GM12891 (cell line): ENCODE data around the gene GOLGA6C. TPM values are rescaled to one million over a fixed set of nuclear protein-coding genes. Genes with fewer than 3 reads are reported as not detected.
"Not testable (repeated sequence)": the region's sequence is repeated elsewhere in the genome, so short reads cannot be mapped to it uniquely, and the experiment has no call there.

Source experiments
- DNase-seq: peaks from one replicate; pipeline ENCODE4 v3.0.0; 2011; ENCODE audit warnings: low spot score; ENCODE audit not compliant: insufficient read length
- FAIRE-seq: peaks from 2 replicates; lab custom pipeline; 2011; peaks lifted over from hg19 to GRCh38; lab: Jason Lieb, UNC
- PAX5 ChIP-seq: IDR thresholded peaks from 2 replicates; pipeline ENCODE4 v1.6.1; 2011; ENCODE audit warnings: low read length, moderate library complexity, mild to moderate bottlenecking; ENCODE audit not compliant: insufficient read depth, severe bottlenecking
- POLR2A ChIP-seq: IDR thresholded peaks from 2 replicates; pipeline ENCODE4 v1.6.1; 2011; ENCODE audit warnings: low read depth, low read length, control low read depth
- POLR2AphosphoS5 ChIP-seq: IDR thresholded peaks from 2 replicates; pipeline ENCODE4 v1.6.1; 2011; ENCODE audit warnings: low read depth, low read length, control low read depth
- POU2F2 ChIP-seq: IDR thresholded peaks from 2 replicates; pipeline ENCODE4 v1.6.1; 2011; ENCODE audit warnings: low read depth, mild to moderate bottlenecking, control low read depth, low read length, moderate library complexity
- SPI1 ChIP-seq: IDR thresholded peaks from 2 replicates; pipeline ENCODE4 v1.6.1; 2011; ENCODE audit warnings: low read depth, low read length, control low read depth
- TAF1 ChIP-seq: IDR thresholded peaks from 2 replicates; pipeline ENCODE4 v1.6.1; 2011; ENCODE audit warnings: low read depth, low read length, control low read depth
- polyA plus RNA-seq: library from polyadenylated mRNA; unstranded; fragments of >200 nt; gene quantifications from one replicate; pipeline ENCODE4 v1.2.1, GENCODE V29; 2012; ENCODE audit warnings: low read depth, missing spikeins, inconsistent platforms; ENCODE audit not compliant: missing spikeins

The GOLGA6C gene, protein sequence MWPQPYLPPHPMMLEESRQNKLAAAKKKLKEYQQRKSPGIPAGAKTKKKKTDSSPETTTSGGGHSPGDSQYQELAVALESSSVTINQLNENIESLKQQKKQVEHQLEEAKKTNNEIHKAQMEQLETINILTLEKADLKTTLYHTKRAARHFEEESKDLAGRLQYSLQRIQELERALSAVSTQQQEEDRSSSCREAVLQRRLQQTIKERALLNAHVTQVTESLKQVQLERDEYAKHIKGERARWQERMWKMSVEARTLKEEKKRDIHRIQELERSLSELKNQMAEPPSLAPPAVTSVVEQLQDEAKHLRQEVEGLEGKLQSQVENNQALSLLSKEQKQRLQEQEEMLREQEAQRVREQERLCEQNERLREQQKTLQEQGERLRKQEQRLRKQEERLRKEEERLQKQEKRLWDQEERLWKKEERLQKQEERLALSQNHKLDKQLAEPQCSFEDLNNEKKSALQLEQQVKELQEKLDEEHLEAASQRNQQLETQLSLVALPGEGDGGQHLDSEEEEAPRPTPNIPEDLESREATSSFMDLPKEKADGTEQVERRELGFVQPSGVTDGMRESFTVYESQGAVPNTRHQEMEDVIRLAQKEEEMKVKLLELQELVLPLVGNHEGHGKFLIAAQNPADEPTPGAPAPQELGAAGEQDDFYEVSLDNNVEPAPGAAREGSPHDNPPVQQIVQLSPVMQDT
- not detected for polyA plus RNA-seq

DNA sequence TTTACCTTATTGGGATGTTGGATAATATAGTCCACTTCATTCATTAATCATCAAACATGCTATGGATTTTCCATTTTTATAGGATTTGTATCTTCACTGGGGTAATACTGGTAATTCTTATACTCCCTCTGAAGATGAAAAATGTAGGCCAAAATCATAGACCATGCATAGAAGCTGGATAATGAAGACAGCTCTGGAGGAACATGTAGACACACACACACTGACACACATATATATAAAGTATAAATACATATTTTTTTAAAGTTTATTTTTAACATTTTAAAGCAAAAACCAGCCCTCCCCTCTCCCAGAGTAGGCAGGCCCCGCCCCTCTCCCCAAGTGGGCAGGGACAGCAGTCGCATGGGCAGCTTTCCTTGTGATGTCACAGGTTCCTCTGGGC, at the start of gene GOLGA6C:
Gene GOLGA6C, plus strand, starts transcription at position 301 of the 400 bp plus-strand sequence. CDS start 265 bp downstream, outside the sequence.
- not testable (repeated sequence) for DNase-seq, FAIRE-seq

DNA sequence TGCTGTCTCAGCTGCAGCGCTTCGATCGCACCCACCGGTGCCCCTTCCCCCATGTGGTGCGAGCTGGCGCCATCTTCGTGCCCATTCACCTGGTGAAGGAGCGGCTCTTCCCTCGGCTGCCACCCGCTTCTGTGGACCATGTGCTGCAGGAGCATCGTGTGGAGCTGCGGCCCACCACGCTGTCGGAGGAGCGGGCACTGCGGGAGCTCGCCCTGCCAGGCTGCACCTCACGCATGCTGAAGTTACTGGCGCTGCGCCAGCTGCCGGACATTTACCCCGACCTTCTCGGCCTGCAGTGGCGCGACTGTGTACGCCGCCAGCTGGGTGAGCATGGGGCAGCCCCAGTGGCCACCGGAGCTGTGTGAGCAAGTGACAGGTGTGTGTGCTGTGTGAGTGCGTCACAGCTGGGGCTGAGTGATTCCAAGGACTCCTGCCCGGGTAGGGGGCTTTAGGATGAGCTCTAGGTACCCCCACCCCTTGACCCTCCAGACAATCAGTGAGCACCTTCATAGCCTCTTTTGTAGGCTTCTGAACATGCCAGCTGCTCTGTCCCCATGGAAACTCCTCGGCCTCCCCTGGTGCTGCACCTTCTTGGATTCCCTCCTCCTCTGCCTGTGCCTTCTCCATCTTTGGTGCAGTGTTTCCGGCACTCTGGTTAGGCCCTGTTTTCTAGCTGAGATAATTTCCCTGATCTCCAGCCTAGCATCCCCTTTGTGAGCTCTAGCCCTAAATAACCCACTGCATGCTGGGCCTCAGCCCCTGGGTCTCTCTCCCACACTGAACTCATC, 49.4 kb upstream of the GOLGA6C start:
- FAIRE-seq (no peak), DNase-seq (no peak)
- TF ChIP-seq PAX5 (no peak), POLR2AphosphoS5 (no peak), SPI1 (no peak), POLR2A (no peak), POU2F2 (no peak), TAF1 (no peak)

DNA sequence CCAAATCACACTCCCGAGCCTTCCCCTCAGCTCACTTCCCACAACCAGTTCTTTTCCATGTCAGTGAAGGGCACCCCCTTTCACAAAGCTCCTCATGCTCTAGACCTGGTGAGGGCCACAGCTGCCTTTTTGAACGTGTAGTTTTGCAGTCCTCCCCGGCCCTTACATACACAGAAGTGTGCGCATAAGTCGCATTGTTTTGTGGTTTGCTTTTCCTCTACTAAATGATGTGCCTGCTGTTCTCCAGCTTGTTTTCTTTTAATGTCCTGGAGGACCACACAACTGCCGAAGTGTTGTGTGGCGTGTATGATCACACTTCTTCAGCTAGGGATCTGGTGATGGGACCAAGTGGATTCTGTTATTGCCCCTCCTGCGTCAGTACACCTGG, 48.9 kb upstream of the GOLGA6C start:
- FAIRE-seq = no peak

DNA sequence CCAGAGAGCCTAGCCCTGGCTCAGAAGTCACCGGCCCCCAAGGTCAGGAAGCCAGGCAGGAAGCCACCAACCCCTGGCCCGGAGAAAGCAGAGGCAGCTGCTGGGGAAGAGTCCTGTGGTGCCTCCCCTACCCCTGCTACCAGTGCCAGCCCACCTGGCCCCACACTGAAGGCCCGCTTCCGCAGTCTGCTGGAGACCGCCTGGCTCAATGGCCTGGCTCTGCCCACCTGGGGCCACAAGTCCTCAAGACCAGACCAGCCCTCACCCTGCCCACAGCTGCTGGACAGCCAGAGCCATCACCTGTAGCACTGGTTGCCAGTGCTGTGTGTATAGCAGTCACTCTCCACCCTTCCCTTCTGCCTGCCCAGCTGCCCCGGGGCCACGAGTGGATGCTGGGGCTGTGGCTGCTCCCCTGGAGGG, 47.3 kb upstream of the GOLGA6C start:
- TF ChIP-seq POU2F2 = no peak
- no peak for TF ChIP-seq POLR2A
- TF ChIP-seq SPI1 = no peak
- TF ChIP-seq POLR2AphosphoS5 = no peak
- TF ChIP-seq PAX5 = no peak
- no peak for TF ChIP-seq TAF1
- DNase-seq (no peak), FAIRE-seq (no peak)

More for the DNA sequence above, 48.9 kb upstream of the GOLGA6C start:
- no peak for DNase-seq
- TF ChIP-seq POU2F2 (no peak), PAX5 (no peak), TAF1 (no peak), POLR2AphosphoS5 (no peak), POLR2A (no peak), SPI1 (no peak)

DNA sequence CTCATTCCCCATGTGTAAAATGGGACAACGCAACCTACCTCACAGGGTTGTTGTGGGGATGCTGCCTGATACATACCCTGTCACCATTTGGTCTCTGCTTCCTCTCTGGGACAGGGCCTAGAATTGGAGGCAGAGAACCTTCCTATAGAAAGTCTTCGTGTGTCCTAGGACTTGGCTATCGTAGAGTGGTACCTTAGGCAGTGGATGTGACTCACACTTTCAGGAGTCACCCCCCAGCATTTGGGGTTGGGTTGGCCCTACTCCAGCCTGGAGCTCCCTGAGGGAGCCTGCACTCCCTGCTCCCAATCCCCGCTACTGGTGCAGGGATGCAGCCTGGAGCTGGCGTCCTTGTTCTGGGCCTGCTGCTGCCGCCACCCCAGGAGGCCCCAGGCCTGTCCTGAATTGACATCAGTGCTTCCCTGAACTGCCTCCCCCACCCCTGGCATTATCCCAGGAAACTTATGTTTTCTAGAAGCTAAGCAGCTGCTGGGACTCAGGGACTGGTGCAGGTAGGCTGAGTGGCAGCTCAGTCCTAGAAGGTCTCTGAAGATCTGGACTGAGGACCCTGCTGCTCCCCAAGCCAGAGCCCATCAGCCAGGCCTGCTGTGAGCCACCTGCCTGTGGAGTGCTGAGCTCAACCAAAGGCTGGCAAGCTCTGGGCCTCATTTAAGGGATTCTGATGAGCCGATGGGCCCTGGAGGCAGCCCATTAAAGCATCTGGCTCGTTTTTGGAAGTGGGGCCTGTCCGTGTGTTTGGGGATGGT, 46.5 kb upstream of the GOLGA6C start:
- TF ChIP-seq POLR2AphosphoS5 (peak; percentile 21; the same call in 1 of the 2 replicates), PAX5 (no peak)
- no peak for FAIRE-seq
- no peak for DNase-seq

DNA sequence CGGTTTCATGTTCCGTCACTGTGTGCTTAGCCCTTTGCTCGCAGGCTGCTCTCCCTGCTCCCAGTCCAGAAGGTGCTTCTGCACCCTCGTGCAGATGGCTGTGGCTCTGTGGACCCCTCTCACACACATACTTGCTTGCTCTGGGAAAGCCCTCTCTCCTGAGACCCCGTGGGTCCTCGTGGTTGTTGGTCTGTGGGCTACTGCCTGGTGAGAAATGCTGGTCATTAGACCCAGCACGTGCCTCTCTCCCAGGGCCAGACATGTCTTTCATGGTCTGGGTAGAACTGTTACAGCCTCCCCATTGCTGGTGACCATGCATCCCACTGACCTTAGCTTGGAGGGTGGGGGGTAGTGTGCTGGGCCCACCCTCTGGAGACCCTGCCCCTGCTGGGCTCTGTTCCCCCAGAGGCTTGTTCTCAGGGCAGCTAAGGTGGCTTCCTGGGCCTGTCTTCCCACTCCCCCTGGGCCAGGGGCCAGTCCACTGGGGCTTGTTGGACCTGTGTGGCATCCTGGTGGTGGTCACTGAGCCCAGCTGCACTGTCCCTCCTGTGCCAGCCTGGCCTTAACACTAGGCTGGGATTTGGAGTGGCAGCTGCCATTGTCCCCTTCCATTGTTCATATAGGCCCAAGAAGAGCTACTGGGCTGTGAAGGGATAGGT, 45.8 kb upstream of the GOLGA6C start:
- TF ChIP-seq TAF1 = no peak
- TF ChIP-seq POLR2AphosphoS5 = peak; percentile 40; the same call in 1 of the 2 replicates
- DNase-seq = no peak
- FAIRE-seq = no peak

DNA sequence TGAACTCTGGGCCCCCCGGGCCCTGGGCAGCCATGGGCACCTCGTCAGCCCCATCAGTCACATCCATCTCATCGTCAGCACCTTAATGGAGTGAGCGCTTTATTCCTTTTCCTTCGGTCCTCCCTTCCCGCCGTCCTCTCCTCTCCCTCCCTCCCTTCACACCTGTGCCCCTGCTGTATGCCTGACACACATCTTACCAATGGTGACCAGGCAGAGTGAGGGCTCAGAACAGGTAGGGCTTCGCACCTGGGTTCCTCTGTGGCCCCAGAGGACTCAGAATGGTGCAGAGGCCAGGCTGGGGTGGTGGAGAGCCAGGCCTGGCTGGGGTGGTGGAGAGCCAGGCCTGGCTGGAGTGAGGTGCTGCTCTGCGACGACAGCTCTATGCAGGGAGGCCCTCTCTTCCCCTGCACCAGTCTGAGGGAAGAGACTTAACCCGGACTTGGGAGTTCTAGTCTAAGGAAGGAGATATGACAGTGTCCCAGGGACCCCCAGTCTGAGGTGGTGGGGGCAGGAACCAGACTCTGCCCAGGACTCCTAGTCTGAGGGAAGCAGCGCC, 44.8 kb upstream of the GOLGA6C start:
- DNase-seq (no peak), FAIRE-seq (no peak)
- TF ChIP-seq POLR2AphosphoS5 (peak; percentile 72), POU2F2 (peak; percentile 11; the same call in 1 of the 2 replicates), TAF1 (no peak)

DNA sequence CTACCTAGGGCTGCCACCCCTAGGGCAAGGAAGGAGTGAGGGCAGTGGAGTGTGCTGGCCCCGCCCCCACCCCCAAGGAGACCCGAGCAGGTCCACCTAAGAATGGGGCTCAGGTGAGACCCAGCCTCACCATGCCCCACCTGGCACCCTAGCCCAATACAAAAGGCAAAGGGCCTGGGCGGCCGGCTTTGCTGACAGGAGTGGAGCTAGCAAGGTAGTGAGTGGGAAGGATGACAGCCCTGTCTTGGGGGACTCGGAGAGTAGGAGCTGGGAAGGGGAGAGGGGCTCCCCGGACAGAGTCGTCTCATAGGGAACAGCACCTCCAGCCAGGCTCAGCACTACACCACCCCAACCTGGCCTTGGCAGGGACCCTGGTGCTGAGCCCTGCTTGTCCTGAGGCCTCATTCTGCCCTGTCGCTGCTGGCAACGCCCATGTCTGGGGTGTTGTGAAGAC, 44.3 kb upstream of the GOLGA6C start:
- TF ChIP-seq TAF1 = no peak
- peak; percentile 92 for TF ChIP-seq POLR2AphosphoS5
- TF ChIP-seq POU2F2 = peak; percentile 41; the same call in 1 of the 2 replicates
- no peak for TF ChIP-seq PAX5
- no peak for TF ChIP-seq SPI1
- peak; percentile 72; the same call in 1 of the 2 replicates for TF ChIP-seq POLR2A
- no peak for FAIRE-seq
- no peak for DNase-seq
